Ammon's horn (tissue), 1 donor: Measurements from ENCODE around the gene IL15RA.
"Not testable (repeated sequence)": the region's sequence is repeated elsewhere in the genome, so short reads cannot be mapped to it uniquely, and the experiment has no call there.

ENCODE experiments used
- DNase-seq: peaks from one replicate; pipeline ENCODE4 v3.0.0-alpha.2; 2016; ENCODE audit warnings: low spot score

Gene IL15RA

DNA sequence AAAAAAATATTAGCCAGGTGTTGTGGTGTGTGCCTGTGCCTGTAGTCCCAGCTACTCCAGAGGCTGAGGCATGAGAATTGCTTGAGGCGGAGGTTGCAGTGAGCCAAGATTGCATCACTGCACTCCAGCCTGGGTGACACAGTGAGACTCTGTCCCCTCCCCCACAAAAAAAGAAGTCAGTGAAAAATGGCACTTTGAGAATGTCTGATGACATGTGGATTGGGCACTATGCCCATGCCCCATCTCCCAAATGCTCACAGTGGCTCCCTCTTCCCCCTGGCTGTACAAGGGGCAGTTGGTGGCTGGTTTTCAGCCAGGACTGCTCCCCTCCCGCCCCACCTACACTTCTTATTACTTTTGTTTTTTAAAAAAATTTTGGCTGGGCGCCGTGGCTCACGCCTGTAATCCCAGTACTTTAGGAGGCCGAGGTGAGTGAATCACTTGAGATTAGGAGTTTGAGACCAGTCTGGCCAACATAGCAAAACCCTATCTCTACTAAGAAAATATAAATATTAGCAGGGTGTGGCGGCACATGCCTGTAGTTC is 26.1 kb downstream of the IL15RA start:
- DNase-seq: no peak

DNA sequence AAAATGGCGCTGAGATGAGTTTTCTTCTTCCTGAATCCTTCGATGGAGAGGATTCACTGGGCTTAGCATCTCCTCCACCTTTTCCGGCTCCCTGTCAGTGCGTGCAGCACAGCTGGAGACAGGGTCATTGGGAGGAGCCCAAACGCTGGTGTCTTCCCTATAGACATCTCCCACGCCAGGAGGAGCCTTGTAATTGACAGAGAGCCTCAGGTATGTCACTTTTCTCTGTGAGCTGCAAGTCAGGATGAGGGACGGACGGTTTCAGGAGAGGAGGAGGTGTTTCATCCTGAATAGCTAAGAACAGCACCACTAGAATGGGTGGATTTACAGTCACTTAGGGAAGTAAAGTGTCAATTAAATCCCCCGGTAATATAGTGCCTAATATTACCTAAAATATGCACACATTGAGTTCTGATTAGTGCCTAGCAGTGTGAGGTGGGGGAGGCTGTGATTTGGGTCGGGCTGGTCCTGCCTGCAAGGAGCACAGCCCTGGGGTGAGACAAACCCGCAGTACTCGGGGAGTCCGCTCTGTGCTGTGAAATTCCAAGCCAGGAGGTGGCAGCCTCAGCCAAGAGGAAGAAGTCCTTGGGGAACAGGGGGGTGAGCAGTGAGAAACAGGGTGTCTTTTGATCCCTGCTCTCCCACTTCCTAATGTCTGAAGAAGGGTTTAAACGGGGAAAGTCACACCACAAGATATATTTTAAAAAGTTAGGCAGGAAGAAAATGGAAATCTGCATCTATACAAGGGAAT is 28.2 kb downstream of the IL15RA start:
- peak; percentile 80 for DNase-seq

DNA sequence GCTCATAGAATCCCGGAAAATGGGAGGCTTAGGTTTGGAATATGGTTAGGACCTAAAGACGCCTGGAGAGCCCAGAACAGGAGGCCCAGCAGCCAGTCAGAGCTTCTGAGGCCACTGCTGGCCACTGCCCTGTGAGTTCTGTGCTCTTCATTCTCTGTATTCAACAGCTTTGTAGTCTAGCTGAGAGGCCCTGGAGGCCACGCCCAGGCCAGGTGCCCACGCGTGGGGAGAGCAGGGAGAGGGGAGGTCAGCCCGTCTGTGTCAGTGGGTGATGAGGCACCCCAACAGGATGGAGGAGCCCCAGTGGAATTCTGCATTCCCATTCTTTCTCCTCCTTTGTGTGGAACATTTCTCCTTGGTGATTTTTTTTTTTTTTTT is 29.1 kb downstream of the IL15RA start:
- no peak for DNase-seq

DNA sequence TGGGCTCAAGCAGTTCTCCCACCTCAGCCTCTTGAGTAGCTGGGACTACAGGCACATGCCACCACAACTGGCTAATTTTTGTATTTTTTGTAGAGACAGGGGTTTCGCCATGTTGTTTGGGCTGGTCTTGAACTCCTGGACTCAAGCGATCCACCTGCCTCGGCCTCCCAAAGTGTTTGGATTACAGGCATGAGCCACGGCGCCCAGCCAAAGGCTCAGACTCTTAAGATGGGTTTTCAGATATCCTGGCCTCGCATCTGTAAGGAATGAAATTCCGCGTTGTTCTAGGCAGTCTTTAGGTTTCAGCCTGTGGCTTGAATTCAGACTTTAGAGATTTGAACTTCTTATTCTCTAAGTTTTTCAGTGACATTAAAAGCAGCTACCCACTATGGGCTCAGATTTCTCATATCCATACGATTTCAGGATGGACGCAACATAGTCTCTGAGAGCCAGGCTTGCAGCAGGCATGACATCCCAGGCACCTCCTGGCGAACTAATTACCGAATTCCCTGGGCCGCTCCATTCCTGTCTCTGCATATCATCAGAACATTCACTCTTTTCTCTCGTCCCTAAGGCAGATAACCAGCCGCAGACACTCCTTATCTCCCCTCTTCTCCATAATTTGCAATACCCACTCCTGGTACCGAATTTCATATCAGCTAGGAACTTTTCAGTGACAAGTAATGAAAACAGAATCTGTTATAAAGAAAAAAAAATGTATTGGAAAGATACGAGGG is 29.7 kb downstream of the IL15RA start:
- no peak for DNase-seq

DNA sequence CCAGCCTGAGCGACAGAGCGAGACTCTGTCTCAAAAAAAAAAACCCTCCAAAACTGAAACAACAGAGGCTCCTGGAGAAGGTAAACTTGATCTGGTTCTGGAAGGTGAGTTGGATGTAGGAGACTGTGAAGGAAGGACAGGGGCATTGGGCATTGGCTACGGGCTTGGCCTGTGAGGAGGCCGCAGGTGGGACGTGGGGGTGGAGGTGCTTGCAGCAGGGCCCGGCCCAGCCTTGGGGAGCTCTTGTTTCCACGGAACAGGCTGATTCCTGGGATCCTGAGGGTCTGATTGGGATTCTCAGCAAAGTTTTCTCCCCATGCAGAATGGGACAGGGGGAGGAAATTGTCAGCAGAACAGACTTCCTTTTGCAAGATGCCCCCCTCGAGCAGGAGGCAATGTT is 30.6 kb downstream of the IL15RA start:
- DNase-seq: no peak

DNA sequence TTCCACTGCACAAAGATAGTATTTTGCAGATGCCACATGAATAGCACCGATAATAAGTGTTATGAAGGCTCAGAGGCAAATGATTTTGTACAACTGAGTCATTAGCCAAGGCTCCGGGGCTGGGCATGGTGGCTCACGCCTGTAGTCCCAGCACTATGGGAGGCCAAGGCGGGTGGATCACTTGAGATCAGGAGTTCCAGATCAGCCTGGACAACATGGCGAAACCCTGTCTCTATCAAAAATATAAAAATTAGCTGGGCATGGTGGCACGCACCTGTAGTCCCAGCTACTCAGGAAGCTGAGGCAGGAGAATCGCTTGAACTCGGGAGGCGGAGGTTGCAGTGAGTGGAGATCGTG is 30.9 kb downstream of the IL15RA start:
- DNase-seq: not testable (repeated sequence)

DNA sequence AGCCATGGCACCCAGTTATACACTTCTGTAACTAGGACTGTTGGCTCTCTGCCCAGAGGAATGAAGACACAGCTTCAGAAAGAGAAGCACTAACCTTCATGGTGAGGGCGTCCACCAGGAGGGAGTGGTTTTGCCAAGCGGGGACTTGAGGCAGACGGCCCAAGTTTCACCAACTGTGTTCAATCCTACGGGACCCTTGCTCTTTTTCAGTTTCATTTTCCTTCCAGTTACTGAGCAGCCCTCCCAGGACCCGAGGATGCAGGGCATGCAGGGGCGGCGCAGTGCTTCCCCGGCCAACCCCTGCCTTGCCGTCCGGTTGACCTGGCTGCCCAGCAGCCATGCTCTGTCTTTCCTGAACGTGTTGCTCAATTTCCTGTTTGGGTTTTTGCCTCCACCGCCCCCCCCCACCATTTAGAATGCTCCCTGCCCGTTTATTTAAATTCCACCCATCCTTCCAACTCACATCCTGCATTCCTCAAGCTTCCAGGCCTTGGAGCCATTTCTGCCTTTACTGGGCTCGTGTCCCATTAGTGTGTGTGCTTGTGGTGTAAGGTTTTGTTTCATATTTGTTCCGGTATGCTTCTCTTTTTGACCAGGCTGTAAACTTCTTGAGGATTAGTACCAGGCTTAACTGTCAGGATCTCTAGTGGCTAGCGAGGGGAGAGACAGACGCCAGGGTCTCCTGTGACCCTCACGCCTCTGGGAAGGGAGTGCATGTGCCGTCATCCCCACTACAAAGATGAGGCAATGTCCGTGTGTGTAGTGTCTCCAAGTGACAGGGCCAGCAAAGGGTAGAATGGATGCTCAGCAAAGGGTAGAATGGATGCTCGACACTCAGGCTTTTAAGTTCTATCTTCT is 31.6 kb downstream of the IL15RA start:
- DNase-seq: peak; percentile 40

DNA sequence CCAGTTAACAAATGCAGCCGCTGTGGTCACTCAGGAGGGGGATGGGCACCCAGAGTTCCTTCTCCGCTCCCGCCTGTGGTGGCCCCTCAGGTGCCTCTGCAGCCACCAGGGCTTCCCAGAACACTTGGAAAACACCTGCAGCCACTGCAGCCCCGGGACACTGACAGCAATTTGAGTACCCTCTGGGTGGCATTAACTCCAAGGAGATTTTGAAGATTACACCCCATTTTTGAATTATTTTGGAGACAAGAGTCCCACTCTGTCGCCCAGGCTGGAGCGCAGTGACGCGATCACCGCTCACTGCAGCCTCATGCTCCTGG is 32.2 kb downstream of the IL15RA start:
- no peak for DNase-seq

DNA sequence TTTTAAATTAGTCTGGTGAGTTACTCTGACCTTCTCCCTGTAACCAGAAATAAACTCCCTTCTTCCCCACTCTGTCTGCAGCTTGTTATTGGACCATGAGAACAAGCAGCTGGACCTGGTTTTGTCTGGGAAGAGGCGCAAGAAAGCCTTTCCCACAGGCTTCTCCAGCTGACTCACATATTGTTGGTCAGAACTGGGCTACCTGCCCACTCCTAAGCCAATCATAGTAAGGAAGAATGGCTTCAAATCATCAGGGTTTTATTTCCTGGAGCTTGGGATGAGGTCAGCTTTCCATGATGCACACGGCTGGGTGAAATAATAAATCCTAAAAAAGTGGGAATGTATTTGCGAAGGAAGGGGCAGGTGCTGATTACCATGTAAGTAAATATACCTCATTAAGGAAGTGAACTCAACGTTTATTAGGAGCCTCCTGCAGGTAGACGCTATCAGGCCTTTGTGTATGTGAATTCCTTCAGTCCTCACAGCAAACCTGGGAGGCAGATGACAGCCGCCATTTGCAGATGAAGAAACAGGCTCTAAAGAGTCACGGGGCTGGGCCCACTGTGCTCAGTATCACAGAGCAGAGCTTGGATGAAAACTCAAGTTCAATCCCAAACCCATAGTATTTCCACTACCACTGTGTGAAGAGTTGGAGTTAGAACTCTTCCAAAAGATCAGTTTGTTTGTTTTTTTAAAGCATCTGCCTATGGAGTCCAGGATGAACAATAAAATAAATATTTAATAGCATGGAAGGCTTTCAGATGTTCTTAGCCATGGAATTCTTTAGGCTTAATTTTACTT is 32.8 kb downstream of the IL15RA start:
- peak; percentile 44 for DNase-seq

DNA sequence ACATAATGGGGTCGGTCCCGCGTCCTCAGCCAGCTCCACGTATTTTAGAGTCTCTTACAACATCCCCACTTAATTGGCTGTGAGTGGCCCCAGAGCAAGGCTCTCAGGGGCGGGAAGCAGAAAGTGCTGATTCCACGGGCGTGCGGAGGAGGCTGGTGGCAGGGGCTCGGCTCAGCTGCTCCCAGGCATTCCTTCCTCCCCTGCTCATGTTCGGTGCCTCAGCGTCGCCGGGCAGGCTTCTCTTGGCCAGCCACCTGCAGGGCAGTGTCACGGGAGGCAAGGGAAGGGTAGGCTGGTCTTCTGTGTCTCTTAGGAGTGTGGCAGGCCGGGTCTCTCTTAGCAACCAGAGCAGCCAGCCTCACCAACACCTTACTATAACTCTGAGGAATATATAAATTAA is 33.8 kb downstream of the IL15RA start:
- peak; percentile 32 for DNase-seq

DNA sequence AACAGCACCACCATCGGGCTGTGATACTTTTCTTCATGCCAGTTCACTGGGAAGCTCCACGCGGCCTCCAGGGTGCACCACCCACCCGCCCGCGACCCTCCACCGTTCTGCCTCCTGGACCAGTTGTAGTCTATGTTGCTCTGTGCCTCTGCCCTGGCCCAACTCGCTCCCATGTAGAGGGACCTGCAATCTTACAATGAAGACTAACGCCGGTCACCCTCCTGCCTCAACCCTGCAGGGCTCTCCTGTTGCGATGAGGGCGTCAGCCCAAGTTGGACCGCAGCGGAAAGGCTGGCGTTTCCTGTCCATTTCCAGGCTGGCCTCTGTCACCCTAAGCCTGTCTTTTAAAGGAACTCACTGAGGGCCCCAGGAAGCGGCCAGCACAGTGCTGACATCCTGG is 34.9 kb downstream of the IL15RA start:
- peak; percentile 68 for DNase-seq

DNA sequence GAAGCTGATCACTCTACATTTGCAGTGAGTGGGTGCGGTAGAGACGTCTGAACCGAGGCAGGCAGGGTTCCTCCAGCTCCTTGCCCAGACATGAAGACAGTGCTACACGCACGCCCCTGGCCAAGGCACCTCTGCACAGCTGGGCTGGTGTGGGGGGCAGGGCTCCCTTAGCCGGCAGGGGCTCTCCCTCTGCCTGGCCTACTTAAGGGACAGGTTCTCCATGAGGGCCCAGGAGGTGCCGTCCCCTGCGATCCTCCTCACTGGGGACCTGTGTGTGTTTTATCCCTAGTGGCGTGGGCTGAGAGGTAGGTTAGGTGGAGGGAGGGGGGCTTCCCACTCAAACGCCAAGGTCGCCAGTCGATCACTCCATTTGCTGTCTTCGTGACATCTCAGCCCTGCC is 35.3 kb downstream of the IL15RA start:
- DNase-seq: no peak

DNA sequence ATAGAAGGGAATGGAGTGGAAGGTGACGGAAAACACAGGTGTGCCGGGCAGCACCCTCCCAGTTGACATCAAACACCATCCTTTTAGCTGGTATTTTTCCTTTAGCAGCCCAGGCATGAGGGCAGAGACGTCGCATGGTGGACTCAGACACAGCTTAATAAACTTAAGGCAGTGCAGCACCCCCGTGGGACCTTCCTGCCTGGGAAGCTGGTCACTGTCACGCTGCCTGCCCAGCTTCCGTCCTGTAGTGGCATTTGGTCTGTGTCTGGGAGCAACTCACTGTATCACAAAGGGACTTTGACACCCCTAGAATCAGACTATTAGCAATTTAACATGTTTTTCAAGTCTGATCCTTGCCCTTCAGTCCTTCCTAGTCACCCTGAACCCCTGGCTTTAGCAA is 35.8 kb downstream of the IL15RA start:
- DNase-seq: no peak

DNA sequence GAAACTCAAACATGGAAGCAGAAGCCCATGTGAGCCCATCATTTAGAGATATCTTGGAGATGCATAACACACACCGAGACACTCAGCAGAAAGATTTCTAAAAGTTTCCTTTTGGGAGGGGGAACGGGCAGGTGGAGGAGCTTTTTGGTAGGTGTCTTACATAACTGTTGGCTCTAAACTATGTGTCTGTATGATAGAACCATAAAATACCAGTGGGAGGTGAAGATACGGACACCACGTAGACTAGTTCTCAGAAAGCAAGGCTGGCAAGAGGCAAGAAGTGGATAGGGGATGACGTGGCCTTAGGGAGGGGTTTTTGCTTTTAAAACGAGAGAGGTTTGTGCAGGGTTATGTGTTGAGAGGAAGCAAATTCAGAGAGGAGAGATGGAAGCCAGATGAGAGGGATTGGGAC is 36.5 kb downstream of the IL15RA start:
- no peak for DNase-seq

DNA sequence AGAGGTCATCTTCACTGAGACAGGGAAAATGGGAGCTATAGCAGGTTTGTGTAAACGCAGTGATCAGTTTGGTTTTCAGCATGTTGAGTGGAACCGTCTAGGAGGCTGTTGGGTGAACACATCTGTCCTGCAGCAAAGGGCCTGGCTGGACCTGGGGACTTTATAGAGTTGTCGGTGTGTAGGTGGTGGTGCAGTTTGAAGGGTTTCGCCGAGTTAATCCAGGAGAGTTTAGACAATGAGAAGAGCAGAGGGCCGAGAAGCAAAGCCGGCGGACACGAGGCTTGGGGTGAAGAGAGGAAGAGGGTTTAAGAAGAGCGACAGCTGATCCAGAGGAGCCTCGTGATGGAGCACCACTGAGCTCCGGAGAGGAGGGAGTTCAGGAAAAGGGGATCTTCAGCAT is 39.1 kb downstream of the IL15RA start:
- DNase-seq: no peak

DNA sequence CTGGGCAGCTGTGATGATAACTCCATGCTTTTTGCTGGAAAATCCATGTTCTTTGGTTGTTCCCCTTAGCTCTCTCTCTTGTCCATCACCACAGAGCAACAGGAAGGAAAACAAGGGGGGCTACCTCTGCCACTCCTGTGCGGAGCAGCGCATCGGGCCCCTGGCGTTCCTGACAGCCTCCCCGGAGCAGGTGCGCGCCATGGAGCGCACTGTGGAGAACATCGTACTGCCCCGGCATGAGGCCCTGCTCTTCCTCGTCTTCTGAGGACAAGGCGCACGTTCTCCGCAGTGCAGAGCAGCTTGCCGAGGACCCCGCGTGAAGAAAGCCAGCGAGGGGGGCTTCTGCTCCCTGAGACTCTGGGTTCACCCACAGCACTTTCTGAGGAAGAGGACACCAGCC is 40.3 kb downstream of the IL15RA start:
- DNase-seq: no peak

DNA sequence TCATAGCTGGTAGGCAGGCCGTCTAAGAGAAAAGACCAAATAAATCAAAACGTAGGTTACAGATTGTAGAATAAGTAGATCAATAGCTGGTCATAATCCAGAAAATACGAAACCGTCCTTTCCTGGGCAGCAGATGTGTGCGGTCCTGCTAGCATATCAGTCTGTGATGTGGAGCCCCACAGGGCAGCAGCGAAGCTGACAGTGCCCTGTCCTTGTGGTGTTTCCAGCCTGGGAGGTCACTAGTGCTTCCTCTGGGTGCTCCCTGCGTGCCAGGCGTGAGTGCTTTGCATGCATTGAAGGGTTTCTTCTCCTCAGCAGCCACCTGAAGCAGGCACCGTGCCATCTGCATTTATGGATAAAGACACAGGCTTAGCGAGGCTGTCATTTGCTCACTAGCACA is 41.7 kb downstream of the IL15RA start:
- DNase-seq: no peak

DNA sequence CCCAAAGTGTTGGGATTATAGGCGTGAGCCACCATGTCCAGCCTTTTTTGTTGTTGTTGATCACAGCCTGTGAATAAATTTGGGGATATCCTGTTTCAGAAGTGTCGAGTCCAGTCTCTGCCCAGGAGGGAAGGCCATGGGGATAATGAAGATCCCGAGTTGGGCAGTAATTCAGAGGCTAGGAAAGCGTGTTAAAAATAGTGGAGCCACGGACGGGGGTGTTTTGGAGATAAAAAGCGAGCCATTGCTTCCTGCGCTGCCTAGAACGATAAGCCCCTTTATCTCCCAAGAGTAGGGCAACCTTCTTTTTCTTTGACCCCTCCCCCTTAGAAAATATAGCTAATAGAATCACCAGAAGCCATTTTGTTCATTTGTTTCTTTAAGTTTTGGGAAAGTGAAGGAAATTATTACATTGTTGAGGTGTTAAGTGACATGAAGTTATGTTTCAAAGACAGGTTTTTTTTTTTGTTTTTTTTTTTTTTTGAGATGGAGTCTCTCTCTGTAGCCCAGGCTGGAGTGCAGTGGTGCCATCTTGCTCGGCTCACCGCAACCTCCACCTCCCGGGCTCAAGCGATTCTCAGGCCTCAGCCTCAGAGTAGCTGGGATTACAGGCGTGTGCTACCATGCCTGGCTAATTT is 43.3 kb downstream of the IL15RA start:
- DNase-seq: no peak

DNA sequence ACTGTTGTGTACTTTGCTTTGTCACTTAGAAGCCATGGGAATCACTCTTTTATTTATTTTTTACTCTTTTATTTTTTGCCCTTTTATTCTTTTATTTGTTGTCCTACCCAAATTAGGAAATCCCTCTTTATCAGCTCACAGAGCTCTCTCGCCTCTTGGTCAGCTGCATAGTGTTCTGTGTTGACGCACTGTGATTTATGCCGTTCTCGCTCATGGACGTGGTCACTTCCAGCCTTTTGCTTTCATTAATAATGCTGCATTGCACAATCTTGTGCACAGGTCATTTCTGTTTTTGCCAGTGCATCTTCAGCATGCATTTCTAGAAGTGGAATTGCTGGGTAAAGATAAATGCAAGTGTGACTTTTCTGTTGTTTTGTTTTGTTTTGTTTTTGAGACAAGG is 45.0 kb downstream of the IL15RA start:
- DNase-seq: no peak

DNA sequence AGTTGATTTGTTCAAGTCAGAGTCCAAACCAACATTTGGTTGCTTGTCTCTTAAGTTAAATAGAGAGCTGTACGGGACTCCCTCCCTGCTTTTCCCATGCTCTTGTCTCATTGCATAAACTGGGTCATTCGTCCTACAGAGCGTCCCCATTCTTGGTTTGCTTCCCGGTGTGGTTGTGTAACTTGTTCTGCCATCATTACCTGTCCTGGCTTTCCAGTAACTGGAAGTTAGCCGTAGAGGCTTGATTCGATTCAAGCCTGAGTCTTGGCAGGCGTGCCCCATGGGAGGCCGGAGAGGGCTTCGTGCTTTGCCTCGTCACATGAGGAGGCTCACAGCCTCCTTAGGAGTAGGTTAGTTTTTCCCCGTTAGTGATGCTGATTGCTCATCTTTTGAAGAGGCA is 47.1 kb downstream of the IL15RA start:
- no peak for DNase-seq

DNA sequence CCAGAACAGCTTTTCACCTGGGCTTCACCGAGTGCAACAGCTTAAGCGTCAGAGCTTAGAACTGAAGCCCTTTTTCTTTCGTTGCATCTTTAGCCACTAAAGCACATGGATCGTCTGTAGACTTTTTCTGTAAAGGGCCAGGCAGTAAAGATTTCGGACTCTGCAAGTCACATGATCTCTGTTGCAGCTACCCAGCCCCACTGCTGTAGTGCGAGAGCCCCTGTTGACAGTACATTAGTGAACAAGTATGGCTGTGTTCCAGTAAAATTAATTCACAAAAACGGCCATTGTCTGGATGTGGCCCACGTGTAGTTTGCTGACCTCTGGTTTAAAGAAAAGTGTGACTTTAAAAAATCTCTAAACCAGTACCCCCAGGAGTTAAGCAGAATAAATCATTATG is 47.9 kb downstream of the IL15RA start:
- DNase-seq: no peak

DNA sequence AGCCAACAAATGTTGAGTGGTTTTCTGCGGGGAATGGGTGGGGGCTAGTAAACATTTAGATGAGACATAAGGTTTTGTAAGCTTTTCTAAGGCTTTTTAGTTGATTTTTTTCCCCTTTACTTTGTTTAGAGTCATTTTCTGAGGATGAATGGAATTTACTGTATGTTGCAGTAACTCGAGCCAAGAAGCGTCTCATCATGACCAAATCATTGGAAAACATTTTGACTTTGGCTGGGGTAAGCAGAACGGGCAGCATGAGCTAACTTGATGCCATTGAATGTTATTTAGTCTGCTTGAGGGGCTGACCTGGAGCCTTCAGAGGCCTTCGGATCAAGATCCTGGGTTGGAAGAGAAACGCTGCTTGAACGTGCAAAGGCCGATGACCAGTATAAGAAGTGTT is 50.0 kb downstream of the IL15RA start:
- DNase-seq: no peak
